Hepatocyte (in vitro differentiated cells): Measurements from ENCODE around the gene WDR55. TPM values are rescaled to one million over a fixed set of nuclear protein-coding genes. Genes with fewer than 3 reads are reported as not detected.
"Not testable (repeated sequence)": the region's sequence is repeated elsewhere in the genome, so short reads cannot be mapped to it uniquely, and the experiment has no call there.

Experiments
- DNase-seq: peaks from one replicate; pipeline ENCODE4 v3.0.0-alpha.2; 2016; ENCODE audit warnings: low spot score
- H2AFZ ChIP-seq: fragments of 200-600 bp; sonication (generic); 2 replicates; pipeline ENCODE4 v1.6.0; 2016; ENCODE audit warnings: antibody characterized with exemption, mild to moderate bottlenecking
- H3K27ac ChIP-seq: fragments of 200-600 bp; sonication (generic); 2 replicates; pipeline ENCODE4 v1.5.1; 2016; ENCODE audit warnings: mild to moderate bottlenecking
- H3K27me3 ChIP-seq: fragments of 200-600 bp; sonication (generic); 2 replicates; pipeline ENCODE4 v1.6.1; 2016
- H3K36me3 ChIP-seq: fragments of 200-600 bp; sonication (generic); replicated peaks from 2 replicates; pipeline ENCODE4 v1.5.1; 2016; ENCODE audit warnings: low read depth; ENCODE audit not compliant: insufficient read depth
- H3K4me1 ChIP-seq: fragments of 200-600 bp; sonication (generic); 2 replicates; pipeline ENCODE4 v1.5.1; 2016; ENCODE audit warnings: mild to moderate bottlenecking, moderate library complexity; ENCODE audit not compliant: insufficient read depth
- H3K4me2 ChIP-seq: fragments of 200-600 bp; sonication (generic); 2 replicates; pipeline ENCODE4 v1.6.0; 2016
- H3K4me3 ChIP-seq: fragments of 200-600 bp; sonication (generic); 2 replicates; pipeline ENCODE4 v1.5.1; 2016; ENCODE audit warnings: mild to moderate bottlenecking
- H3K79me2 ChIP-seq: fragments of 200-600 bp; sonication (generic); 2 replicates; pipeline ENCODE4 v1.6.0; 2017; ENCODE audit warnings: mild to moderate bottlenecking
- H3K9me2 ChIP-seq: fragments of 200-600 bp; sonication (generic); replicated peaks from 2 replicates; pipeline ENCODE4 v1.6.0; 2017; ENCODE audit warnings: mild to moderate bottlenecking; ENCODE audit not compliant: insufficient read depth
- H3K9me3 ChIP-seq: fragments of 200-600 bp; sonication (generic); 2 replicates; pipeline ENCODE4 v1.5.1; 2016; ENCODE audit warnings: low read depth, mild to moderate bottlenecking
- H4K20me1 ChIP-seq: fragments of 200-600 bp; sonication (generic); 2 replicates; pipeline ENCODE4 v1.6.0; 2016; ENCODE audit warnings: mild to moderate bottlenecking; ENCODE audit not compliant: insufficient read depth, poor library complexity, severe bottlenecking
- EZH2 ChIP-seq: fragments of 200-600 bp; sonication (generic); IDR thresholded peaks from 2 replicates; pipeline ENCODE4 v1.6.1; 2016; ENCODE audit warnings: antibody characterized with exemption, mild to moderate bottlenecking, borderline replicate concordance
- EZH2phosphoT487 ChIP-seq: fragments of 200-600 bp; sonication (generic); IDR thresholded peaks from one replicate; pipeline ENCODE4 v1.6.1; 2018; ENCODE audit warnings: antibody characterized with exemption, mild to moderate bottlenecking, low read depth, moderate library complexity; ENCODE audit not compliant: unreplicated experiment, severe bottlenecking
- WGBS: methylation state at CpG from one replicate; pipeline ENCODE4 v1.1.6; 2016; ENCODE audit warnings: low lambda C conversion rate; ENCODE audit errors: missing lambda C conversion rate; 5-methylcytosine and 5-hydroxymethylcytosine counted together
- polyA plus RNA-seq: library from polyadenylated mRNA; unstranded; fragments of >200 nt; fragmentation: Nextera tagmentation; extraction: Ambion mirVana; gene quantifications from 2 replicates; pipeline ENCODE4 v1.2.1, GENCODE V29; 2016
- total RNA-seq: library from RNA; depleted of rRNA; stranded (reverse); fragments of >200 nt; gene quantifications from 2 replicates; pipeline ENCODE4 v1.2.3, GENCODE V29; 2014
- TF ChIP-seq, protein P1 (sequence below): fragments of 200-600 bp; sonication (generic); IDR thresholded peaks from 2 replicates; pipeline ENCODE4 v1.5.1; 2016; ENCODE audit warnings: antibody characterized with exemption, mild to moderate bottlenecking; ENCODE audit not compliant: poor library complexity

The WDR55 gene
- total and polyA plus RNA-seq, 2 experiments from 2014 or later: 21.2 to 23.0 TPM

DNA sequence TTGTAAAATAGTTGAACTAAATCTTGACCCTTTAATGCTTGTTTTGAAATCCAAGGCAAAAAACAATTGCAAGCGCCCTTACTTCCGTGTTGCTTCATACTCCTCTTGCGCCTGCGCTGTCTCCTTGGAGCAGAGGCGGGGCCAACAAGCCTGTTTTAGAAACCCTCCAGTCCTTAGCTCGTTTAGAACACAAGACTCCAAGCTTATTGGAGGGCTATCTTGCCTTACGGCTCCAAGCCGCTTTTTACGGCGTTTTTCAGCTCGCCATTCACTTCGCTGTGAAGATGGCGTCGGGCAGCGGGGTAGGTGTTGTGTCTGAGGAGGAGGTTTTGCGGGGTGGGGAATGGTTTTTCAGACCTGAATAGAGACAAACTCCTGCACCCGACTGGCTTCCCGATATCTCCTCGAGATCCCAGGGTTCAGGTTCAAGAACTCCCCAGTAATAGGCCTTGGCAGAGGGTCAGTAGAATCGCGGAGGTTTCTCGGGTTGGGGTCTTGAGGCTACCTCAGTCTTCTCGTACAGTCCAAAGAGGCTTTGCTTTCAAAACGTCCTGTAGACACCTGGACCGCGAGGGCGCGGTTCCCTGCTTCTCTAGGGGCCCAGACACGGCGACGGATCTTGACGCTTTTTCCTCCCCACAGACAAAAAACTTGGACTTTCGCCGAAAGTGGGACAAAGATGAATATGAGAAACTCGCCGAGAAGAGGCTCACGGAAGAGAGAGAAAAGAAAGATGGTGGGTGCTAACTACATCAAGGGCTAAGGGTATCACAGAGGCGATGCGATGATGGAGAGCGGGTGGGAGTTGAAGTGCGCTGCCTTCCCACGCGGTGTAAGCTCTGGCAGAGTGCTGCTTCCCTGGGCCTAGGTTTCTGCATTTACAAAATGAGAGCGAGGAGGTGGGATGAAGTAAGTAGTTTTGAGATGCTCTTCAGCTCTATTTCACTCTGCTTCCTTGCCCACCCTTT lies 35.8 kb downstream of the WDR55 start, which contains the start of gene ZMAT2:
Gene ZMAT2, plus strand, starts transcription at position 271 of the 968 bp plus-strand sequence. Its CDS starts 14 bp downstream, at position 285.
- no peaks in the 10 kb centered on the region for H3K36me3 ChIP-seq

DNA sequence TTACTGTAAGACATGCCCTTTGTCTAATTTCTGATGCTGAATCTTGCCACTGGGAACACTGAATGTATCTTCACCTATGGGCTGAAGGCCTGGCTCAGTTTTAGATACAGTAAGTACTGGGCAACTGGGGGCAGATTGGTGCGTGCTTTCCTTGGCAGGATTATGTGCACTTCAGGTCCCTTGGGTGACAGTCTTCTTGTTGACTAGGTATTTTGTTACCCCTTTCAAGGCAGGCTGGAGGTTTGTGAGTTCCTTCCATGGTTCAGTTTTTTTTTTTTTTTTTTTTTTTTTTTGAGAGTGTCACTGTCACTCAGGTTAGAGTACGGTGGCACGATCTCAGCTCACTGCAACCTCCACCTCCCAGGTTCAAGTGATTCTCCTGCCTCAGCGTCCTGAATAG lies 43.1 kb downstream of the WDR55 start:
- H3K36me3 ChIP-seq: no peaks in the 10 kb centered on the region
- DNase-seq: no peak
- no peaks in the 10 kb centered on the region for H3K9me3 ChIP-seq
- no peaks in the 10 kb centered on the region for H3K27me3 ChIP-seq
- no peak overlapping the region for H3K4me2 ChIP-seq
- H3K4me3 ChIP-seq: no peak overlapping the region
- H2AFZ ChIP-seq: no peak overlapping the region
- H3K79me2 ChIP-seq: no peaks in the 10 kb centered on the region
- no peaks in the 10 kb centered on the region for H3K9me2 ChIP-seq
- H3K4me1 ChIP-seq: peaks cover 5% of the 10 kb centered on the region
- no peaks in the 10 kb centered on the region for H4K20me1 ChIP-seq
- 95% methylated on average over 4 of the region's 4 CpGs for WGBS
- H3K27ac ChIP-seq: no peak overlapping the region
- TF ChIP-seq, protein P1, sequence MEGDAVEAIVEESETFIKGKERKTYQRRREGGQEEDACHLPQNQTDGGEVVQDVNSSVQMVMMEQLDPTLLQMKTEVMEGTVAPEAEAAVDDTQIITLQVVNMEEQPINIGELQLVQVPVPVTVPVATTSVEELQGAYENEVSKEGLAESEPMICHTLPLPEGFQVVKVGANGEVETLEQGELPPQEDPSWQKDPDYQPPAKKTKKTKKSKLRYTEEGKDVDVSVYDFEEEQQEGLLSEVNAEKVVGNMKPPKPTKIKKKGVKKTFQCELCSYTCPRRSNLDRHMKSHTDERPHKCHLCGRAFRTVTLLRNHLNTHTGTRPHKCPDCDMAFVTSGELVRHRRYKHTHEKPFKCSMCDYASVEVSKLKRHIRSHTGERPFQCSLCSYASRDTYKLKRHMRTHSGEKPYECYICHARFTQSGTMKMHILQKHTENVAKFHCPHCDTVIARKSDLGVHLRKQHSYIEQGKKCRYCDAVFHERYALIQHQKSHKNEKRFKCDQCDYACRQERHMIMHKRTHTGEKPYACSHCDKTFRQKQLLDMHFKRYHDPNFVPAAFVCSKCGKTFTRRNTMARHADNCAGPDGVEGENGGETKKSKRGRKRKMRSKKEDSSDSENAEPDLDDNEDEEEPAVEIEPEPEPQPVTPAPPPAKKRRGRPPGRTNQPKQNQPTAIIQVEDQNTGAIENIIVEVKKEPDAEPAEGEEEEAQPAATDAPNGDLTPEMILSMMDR: no peak
- no peak for TF ChIP-seq EZH2
- TF ChIP-seq EZH2phosphoT487: no peak

More for the DNA sequence above, 35.8 kb downstream of the WDR55 start, which contains the start of gene ZMAT2:
- peak; percentile 98 for DNase-seq
- H3K79me2 ChIP-seq: peaks cover 19% of the 10 kb centered on the region
- H3K9me2 ChIP-seq: no peaks in the 10 kb centered on the region
- H3K4me1 ChIP-seq: peaks cover 10% of the 10 kb centered on the region
- no peaks in the 10 kb centered on the region for H3K27me3 ChIP-seq
- peak within 1 kb of the TSS; percentile 44 for H3K4me3 ChIP-seq
- H3K27ac ChIP-seq: peak within 1 kb of the TSS; percentile 65
- no peaks in the 10 kb centered on the region for H4K20me1 ChIP-seq
- no peak for TF ChIP-seq EZH2phosphoT487
- no peak for TF ChIP-seq EZH2
- TF ChIP-seq, protein P1: no peak
- H2AFZ ChIP-seq: peak within 1 kb of the TSS; percentile 38
- H3K4me2 ChIP-seq: peak within 1 kb of the TSS; percentile 95
- no peaks in the 10 kb centered on the region for H3K9me3 ChIP-seq
- WGBS: 6% methylated on average over 44 of the region's 44 CpGs

DNA sequence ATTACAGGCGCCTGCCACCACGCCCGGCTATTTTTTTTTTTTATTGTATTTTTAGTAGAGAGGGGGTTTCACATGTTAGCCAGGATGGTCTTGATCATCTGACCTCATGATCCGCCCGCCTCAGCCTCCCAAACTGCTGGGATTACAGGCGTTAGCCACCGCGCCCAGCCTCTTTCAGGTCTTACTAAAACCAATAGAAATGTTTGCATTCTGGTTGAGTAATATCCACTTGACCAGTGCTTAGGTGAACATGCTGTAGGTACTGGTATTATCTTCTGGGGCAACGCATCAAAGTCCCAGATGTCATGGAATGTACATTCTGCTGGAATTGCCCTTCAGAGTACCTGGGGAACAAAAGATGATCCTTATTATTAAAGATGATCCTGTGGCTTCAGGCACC lies 44.1 kb downstream of the WDR55 start:
- H3K9me3 ChIP-seq, H3K4me3 ChIP-seq, H3K36me3 ChIP-seq, H4K20me1 ChIP-seq, H3K4me1 ChIP-seq, DNase-seq, H3K27me3 ChIP-seq, H3K79me2 ChIP-seq, H3K9me2 ChIP-seq, H2AFZ ChIP-seq, H3K4me2 ChIP-seq, H3K27ac ChIP-seq: not testable (repeated sequence)
- WGBS: 87% methylated on average over 9 of the region's 9 CpGs

DNA sequence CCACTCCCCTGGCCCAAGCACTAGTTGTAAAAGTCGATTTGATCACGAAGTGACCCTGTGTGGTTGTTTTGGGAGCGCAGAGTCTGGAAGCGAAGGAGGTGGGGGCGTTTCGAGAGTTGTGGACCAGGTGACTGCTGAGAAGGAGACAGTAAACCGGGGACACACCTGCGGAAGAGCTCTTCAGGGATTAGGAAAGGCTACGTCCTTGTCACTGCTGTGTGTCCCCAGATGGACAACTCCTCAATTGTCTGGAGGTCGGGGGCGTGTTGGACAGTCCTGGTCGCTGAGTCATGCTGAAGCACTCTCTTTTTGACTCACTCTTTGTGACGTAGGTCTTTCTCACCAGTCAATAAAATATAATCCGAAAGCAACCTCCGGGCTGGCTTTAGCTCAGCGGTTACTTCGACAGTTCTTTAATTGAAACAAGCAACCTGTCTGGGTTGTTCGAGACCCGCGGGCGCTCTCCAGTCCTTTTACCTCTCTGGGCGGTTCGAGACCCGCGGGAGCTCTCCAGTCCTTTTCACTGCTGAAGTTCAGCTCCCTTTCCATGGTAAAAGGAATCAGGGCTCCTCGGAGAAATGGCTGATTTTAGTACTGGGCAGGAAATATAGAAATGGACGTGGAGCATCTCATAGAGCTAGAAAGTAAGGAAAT lies 46.3 kb downstream of the WDR55 start:
- H3K27me3 ChIP-seq: no peaks in the 10 kb centered on the region
- TF ChIP-seq EZH2 (no peak), EZH2phosphoT487 (no peak)
- TF ChIP-seq, protein P1: no peak
- H4K20me1 ChIP-seq: no peaks in the 10 kb centered on the region
- DNase-seq: peak; percentile 95
- H3K9me2 ChIP-seq: no peaks in the 10 kb centered on the region
- WGBS: 2% methylated on average over 27 of the region's 27 CpGs
- H2AFZ ChIP-seq: peak overlapping the region; percentile 50
- H3K4me3 ChIP-seq: peak overlapping the region; percentile 22
- H3K4me2 ChIP-seq: peak overlapping the region; percentile 78
- no peaks in the 10 kb centered on the region for H3K79me2 ChIP-seq
- H3K36me3 ChIP-seq: no peaks in the 10 kb centered on the region
- no peaks in the 10 kb centered on the region for H3K9me3 ChIP-seq
- peaks cover 5% of the 10 kb centered on the region for H3K4me1 ChIP-seq
- peak overlapping the region; percentile 88 for H3K27ac ChIP-seq
